Measurements from ENCODE around the gene CCDC183. TPM values are rescaled to one million over a fixed set of nuclear protein-coding genes. Genes with fewer than 3 reads are reported as not detected.
"Not testable (repeated sequence)": the region's sequence is repeated elsewhere in the genome, so short reads cannot be mapped to it uniquely, and the experiment has no call there.

CCDC183 gene
- polyA plus RNA-seq, 1 donor from 2014 or later = 5.5 TPM

DNA sequence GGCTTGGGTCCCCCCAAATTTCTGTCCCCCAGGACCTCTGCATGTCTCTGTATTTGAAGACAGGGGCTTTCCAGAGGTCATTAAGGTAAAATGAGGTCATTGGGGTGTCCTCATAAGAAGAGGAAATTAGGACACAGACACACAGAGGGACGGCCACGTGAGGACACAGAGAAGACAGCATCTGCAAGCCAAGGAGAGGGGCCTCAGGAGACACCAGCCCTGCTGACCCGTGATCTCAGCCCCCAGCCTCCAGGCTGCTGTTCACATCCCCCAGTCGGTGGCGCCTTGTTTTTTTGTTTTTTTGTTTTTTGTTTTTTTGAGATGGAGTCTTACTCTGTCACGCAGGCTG is 1.2 kb upstream of the CCDC183 start:
- Histone ChIP-seq H3K9me3 (ENCODE audit: low read length) (no peaks in the 10 kb centered on the region), H3K79me2 (replicated peaks; ENCODE audit: insufficient read depth, low read length) (no peaks in the 10 kb centered on the region), H3K27me3 (ENCODE audit: insufficient read depth, low read depth, low read length) (no peaks in the 10 kb centered on the region), H3K9me2 (ENCODE audit: insufficient read depth, low read length) (no peaks in the 10 kb centered on the region), H3K4me2 (ENCODE audit: low read length) (no peak overlapping the region), H2AFZ (ENCODE audit: low read depth, low read length) (no peak overlapping the region), H3F3A (ENCODE audit: insufficient read depth, low read length, poor library complexity, severe bottlenecking) (peaks cover 3% of the 10 kb centered on the region), H4K20me1 (ENCODE audit: insufficient read depth) (no peaks in the 10 kb centered on the region), H3K4me3 (ENCODE audit: low read length) (no peak overlapping the region), H3K36me3 (ENCODE audit: insufficient read depth, low read length) (no peaks in the 10 kb centered on the region), H3K27ac (ENCODE audit: low read length) (no peak overlapping the region), H3K9ac (ENCODE audit: low read length) (no peak overlapping the region)
- TF ChIP-seq, protein P1, sequence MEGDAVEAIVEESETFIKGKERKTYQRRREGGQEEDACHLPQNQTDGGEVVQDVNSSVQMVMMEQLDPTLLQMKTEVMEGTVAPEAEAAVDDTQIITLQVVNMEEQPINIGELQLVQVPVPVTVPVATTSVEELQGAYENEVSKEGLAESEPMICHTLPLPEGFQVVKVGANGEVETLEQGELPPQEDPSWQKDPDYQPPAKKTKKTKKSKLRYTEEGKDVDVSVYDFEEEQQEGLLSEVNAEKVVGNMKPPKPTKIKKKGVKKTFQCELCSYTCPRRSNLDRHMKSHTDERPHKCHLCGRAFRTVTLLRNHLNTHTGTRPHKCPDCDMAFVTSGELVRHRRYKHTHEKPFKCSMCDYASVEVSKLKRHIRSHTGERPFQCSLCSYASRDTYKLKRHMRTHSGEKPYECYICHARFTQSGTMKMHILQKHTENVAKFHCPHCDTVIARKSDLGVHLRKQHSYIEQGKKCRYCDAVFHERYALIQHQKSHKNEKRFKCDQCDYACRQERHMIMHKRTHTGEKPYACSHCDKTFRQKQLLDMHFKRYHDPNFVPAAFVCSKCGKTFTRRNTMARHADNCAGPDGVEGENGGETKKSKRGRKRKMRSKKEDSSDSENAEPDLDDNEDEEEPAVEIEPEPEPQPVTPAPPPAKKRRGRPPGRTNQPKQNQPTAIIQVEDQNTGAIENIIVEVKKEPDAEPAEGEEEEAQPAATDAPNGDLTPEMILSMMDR (IDR thresholded peaks at IDR 0.05; ENCODE audit: poor library complexity, severe bottlenecking) = no peak
- TF ChIP-seq SMC3 (conservative IDR thresholded peaks at IDR 0.05; ENCODE audit: poor library complexity) = no peak
- no peak for TF ChIP-seq EZH2 (IDR thresholded peaks at IDR 0.05; ENCODE audit: borderline replicate concordance, insufficient read depth, low read length, poor library complexity, severe bottlenecking)
- TF ChIP-seq, protein P2, sequence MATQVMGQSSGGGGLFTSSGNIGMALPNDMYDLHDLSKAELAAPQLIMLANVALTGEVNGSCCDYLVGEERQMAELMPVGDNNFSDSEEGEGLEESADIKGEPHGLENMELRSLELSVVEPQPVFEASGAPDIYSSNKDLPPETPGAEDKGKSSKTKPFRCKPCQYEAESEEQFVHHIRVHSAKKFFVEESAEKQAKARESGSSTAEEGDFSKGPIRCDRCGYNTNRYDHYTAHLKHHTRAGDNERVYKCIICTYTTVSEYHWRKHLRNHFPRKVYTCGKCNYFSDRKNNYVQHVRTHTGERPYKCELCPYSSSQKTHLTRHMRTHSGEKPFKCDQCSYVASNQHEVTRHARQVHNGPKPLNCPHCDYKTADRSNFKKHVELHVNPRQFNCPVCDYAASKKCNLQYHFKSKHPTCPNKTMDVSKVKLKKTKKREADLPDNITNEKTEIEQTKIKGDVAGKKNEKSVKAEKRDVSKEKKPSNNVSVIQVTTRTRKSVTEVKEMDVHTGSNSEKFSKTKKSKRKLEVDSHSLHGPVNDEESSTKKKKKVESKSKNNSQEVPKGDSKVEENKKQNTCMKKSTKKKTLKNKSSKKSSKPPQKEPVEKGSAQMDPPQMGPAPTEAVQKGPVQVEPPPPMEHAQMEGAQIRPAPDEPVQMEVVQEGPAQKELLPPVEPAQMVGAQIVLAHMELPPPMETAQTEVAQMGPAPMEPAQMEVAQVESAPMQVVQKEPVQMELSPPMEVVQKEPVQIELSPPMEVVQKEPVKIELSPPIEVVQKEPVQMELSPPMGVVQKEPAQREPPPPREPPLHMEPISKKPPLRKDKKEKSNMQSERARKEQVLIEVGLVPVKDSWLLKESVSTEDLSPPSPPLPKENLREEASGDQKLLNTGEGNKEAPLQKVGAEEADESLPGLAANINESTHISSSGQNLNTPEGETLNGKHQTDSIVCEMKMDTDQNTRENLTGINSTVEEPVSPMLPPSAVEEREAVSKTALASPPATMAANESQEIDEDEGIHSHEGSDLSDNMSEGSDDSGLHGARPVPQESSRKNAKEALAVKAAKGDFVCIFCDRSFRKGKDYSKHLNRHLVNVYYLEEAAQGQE (IDR thresholded peaks at IDR 0.05; ENCODE audit: borderline replicate concordance) = no peak
- no peak for TF ChIP-seq EP300 (conservative IDR thresholded peaks at IDR 0.05; ENCODE audit: poor library complexity, severe bottlenecking)
- TF ChIP-seq TAF1 (IDR thresholded peaks at IDR 0.05; ENCODE audit: low read depth) = no peak

DNA sequence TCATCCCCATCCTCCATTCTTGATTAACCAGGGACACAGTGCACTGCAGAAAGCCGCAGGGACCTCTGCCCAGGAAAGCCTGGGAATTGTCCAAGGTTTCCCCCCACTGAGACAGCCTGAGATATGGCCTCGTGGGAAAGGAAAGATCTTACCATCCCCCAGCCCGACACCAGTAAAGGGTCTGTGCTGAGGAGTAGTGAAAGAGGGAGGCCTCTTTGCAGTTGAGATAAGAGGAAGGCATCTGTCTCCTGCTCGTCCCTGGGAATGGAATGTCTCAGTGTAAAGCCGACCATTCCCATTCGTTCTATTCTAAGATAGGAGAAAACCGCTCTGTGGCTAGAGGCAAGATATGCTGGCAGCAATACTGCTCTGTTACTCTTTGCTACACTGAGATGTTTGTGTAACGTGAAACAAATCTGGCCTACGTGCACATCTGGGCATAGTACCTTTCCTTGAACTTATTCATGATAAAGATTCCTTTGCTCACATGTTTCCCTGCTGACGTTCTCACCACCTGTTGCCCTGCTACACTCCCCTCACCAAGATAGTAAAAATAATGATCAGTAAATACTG is 723 bp downstream of the CCDC183 start:
- not testable (repeated sequence) for H3F3A ChIP-seq (ENCODE audit: insufficient read depth, low read length, poor library complexity, severe bottlenecking); H3K27ac ChIP-seq (ENCODE audit: low read length); H3K9ac ChIP-seq (ENCODE audit: low read length); H3K9me2 ChIP-seq (ENCODE audit: insufficient read depth, low read length); H3K4me2 ChIP-seq (ENCODE audit: low read length); H3K27me3 ChIP-seq (ENCODE audit: insufficient read depth, low read depth, low read length); H2AFZ ChIP-seq (ENCODE audit: low read depth, low read length); H3K9me3 ChIP-seq (ENCODE audit: low read length); H4K20me1 ChIP-seq (ENCODE audit: insufficient read depth); H3K36me3 ChIP-seq (ENCODE audit: insufficient read depth, low read length); H3K4me3 ChIP-seq (ENCODE audit: low read length); H3K79me2 ChIP-seq (replicated peaks; ENCODE audit: insufficient read depth, low read length)

DNA sequence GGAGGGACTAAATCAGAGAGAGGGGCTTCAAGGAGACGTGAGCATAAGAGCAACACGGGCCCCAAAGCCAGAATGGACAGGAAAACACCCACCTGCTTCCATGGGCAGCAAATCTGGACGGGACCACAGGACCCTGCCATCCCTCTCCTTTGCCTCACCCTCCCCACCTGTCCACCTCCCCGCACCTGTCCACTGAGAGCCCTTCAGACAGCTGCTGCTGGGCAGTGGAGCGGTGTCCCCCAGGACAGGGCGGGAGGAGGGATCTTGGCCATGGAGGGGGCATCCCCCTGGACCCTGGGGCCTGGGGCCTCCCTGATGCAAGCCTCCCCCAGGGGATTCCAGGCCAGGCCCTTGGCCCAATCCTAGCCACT is 2.6 kb downstream of the CCDC183 start:
- Histone ChIP-seq H3K27me3 (ENCODE audit: insufficient read depth, low read depth, low read length) (no peaks in the 10 kb centered on the region), H3K9me2 (ENCODE audit: insufficient read depth, low read length) (no peaks in the 10 kb centered on the region), H3F3A (ENCODE audit: insufficient read depth, low read length, poor library complexity, severe bottlenecking) (no peaks in the 10 kb centered on the region), H3K36me3 (ENCODE audit: insufficient read depth, low read length) (no peaks in the 10 kb centered on the region), H4K20me1 (ENCODE audit: insufficient read depth) (no peaks in the 10 kb centered on the region), H3K9ac (ENCODE audit: low read length) (no peak overlapping the region), H3K79me2 (replicated peaks; ENCODE audit: insufficient read depth, low read length) (no peaks in the 10 kb centered on the region), H3K27ac (ENCODE audit: low read length) (no peak overlapping the region), H3K4me2 (ENCODE audit: low read length) (no peak overlapping the region), H3K4me3 (ENCODE audit: low read length) (no peak overlapping the region), H2AFZ (ENCODE audit: low read depth, low read length) (no peak overlapping the region), H3K9me3 (ENCODE audit: low read length) (no peaks in the 10 kb centered on the region)
- no peak for TF ChIP-seq TAF1 (IDR thresholded peaks at IDR 0.05; ENCODE audit: low read depth)
- TF ChIP-seq, protein P1 (IDR thresholded peaks at IDR 0.05; ENCODE audit: poor library complexity, severe bottlenecking) = no peak
- TF ChIP-seq, protein P2 (IDR thresholded peaks at IDR 0.05; ENCODE audit: borderline replicate concordance) = no peak
- TF ChIP-seq MXI1 (conservative IDR thresholded peaks at IDR 0.05; ENCODE audit: poor library complexity, severe bottlenecking) = no peak

All from neural cell (in vitro differentiated cells).